ENCODE results near the gene NUMBL.

NUMBL gene

GRCh38 chr19:40721936-40722661 is 31.6 kb upstream of the NUMBL start:
- Histone ChIP-seq H3K4me3 (ENCODE audit: low read length) (no peak overlapping the region), H3K36me3 (ENCODE audit: insufficient read depth, low read length) (peaks cover 20% of the 10 kb centered on the region), H2AFZ (ENCODE audit: low read depth, low read length) (no peak overlapping the region), H3K9me3 (ENCODE audit: low read length) (no peaks in the 10 kb centered on the region), H3K27me3 (ENCODE audit: insufficient read depth, low read length) (no peaks in the 10 kb centered on the region), H3K4me1 (ENCODE audit: insufficient read depth, low read length) (peaks cover 25% of the 10 kb centered on the region)

GRCh38 chr19:40721140-40721486 is 30.7 kb upstream of the NUMBL start:
- peaks cover 27% of the 10 kb centered on the region for H3K4me1 ChIP-seq (ENCODE audit: insufficient read depth, low read length)
- H3K4me3 ChIP-seq (ENCODE audit: low read length), result no peak overlapping the region
- H3K36me3 ChIP-seq (ENCODE audit: insufficient read depth, low read length), result peaks cover 15% of the 10 kb centered on the region

GRCh38 chr19:40719414-40719894 is 29.0 kb upstream of the NUMBL start:
- Histone ChIP-seq H3K4me1 (ENCODE audit: insufficient read depth, low read length) (peaks cover 39% of the 10 kb centered on the region), H3K9me3 (ENCODE audit: low read length) (no peaks in the 10 kb centered on the region), H3K27me3 (ENCODE audit: insufficient read depth, low read length) (no peaks in the 10 kb centered on the region), H2AFZ (ENCODE audit: low read depth, low read length) (no peak overlapping the region), H3K36me3 (ENCODE audit: insufficient read depth, low read length) (peaks cover 5% of the 10 kb centered on the region), H3K4me3 (ENCODE audit: low read length) (peak overlapping the region; percentile 83)

More at GRCh38 chr19:40721140-40721486, 30.7 kb upstream of the NUMBL start:
- Histone ChIP-seq H2AFZ (ENCODE audit: low read depth, low read length) (no peak overlapping the region), H3K27me3 (ENCODE audit: insufficient read depth, low read length) (no peaks in the 10 kb centered on the region), H3K9me3 (ENCODE audit: low read length) (no peaks in the 10 kb centered on the region)

GRCh38 chr19:40718774-40719391 is 28.4 kb upstream of the NUMBL start:
- Histone ChIP-seq H2AFZ (ENCODE audit: low read depth, low read length) (no peak overlapping the region), H3K27me3 (ENCODE audit: insufficient read depth, low read length) (no peaks in the 10 kb centered on the region), H3K4me3 (ENCODE audit: low read length) (peak overlapping the region; percentile 83), H3K4me1 (ENCODE audit: insufficient read depth, low read length) (peaks cover 43% of the 10 kb centered on the region), H3K36me3 (ENCODE audit: insufficient read depth, low read length) (peaks cover 3% of the 10 kb centered on the region), H3K9me3 (ENCODE audit: low read length) (no peaks in the 10 kb centered on the region)

GRCh38 chr19:40717880-40718773 is 27.7 kb upstream of the NUMBL start:
- Histone ChIP-seq H3K36me3 (ENCODE audit: insufficient read depth, low read length) (no peaks in the 10 kb centered on the region), H3K9me3 (ENCODE audit: low read length) (no peaks in the 10 kb centered on the region), H3K27me3 (ENCODE audit: insufficient read depth, low read length) (no peaks in the 10 kb centered on the region), H3K4me3 (ENCODE audit: low read length) (peak overlapping the region; percentile 83), H2AFZ (ENCODE audit: low read depth, low read length) (no peak overlapping the region), H3K4me1 (ENCODE audit: insufficient read depth, low read length) (peaks cover 43% of the 10 kb centered on the region)

GRCh38 chr19:40717325-40717879 is 27.0 kb upstream of the NUMBL start:
- Histone ChIP-seq H3K4me1 (ENCODE audit: insufficient read depth, low read length) (peaks cover 43% of the 10 kb centered on the region), H3K4me3 (ENCODE audit: low read length) (peak overlapping the region; percentile 83), H2AFZ (ENCODE audit: low read depth, low read length) (no peak overlapping the region), H3K36me3 (ENCODE audit: insufficient read depth, low read length) (peaks cover 4% of the 10 kb centered on the region), H3K9me3 (ENCODE audit: low read length) (no peaks in the 10 kb centered on the region), H3K27me3 (ENCODE audit: insufficient read depth, low read length) (no peaks in the 10 kb centered on the region)

GRCh38 chr19:40716482-40717324 is 26.3 kb upstream of the NUMBL start, which contains the start of the genes COQ8B and ITPKC:
Gene COQ8B, minus strand, starts transcription at chr19:40716886. Its CDS starts 2,254 bp downstream, at chr19:40714632.
Gene ITPKC, plus strand, starts transcription at chr19:40717112. Its CDS starts 24 bp downstream, at chr19:40717136.
- Histone ChIP-seq H3K9me3 (ENCODE audit: low read length) (no peaks in the 10 kb centered on the region), H3K4me1 (ENCODE audit: insufficient read depth, low read length) (peaks cover 43% of the 10 kb centered on the region), H3K27me3 (ENCODE audit: insufficient read depth, low read length) (no peaks in the 10 kb centered on the region), H3K36me3 (ENCODE audit: insufficient read depth, low read length) (peaks cover 4% of the 10 kb centered on the region), H3K4me3 (ENCODE audit: low read length) (peak within 1 kb of the TSS; percentile 83), H2AFZ (ENCODE audit: low read depth, low read length) (peak within 1 kb of the TSS; percentile 55)

- Histone ChIP-seq H3K4me1 (ENCODE audit: insufficient read depth, low read length) (peaks cover 43% of the 10 kb centered on the region), H3K36me3 (ENCODE audit: insufficient read depth, low read length) (peaks cover 4% of the 10 kb centered on the region), H3K9me3 (ENCODE audit: low read length) (no peaks in the 10 kb centered on the region), H3K27me3 (ENCODE audit: insufficient read depth, low read length) (no peaks in the 10 kb centered on the region), H3K4me3 (ENCODE audit: low read length) (peak overlapping the region; percentile 83), H2AFZ (ENCODE audit: low read depth, low read length) (peak overlapping the region; percentile 55)
These were observed 25.6 kb upstream of the NUMBL start for GRCh38 chr19:40716031-40716481.

- Histone ChIP-seq H3K9me3 (ENCODE audit: low read length) (no peaks in the 10 kb centered on the region), H3K4me3 (ENCODE audit: low read length) (peak overlapping the region; percentile 83)
These were observed 24.2 kb upstream of the NUMBL start for GRCh38 chr19:40714441-40715299.

GRCh38 chr19:40713939-40714338 is 23.5 kb upstream of the NUMBL start:
- H3K4me1 ChIP-seq (ENCODE audit: insufficient read depth, low read length), result peaks cover 34% of the 10 kb centered on the region
- no peaks in the 10 kb centered on the region for H3K27me3 ChIP-seq (ENCODE audit: insufficient read depth, low read length)
- peaks cover 19% of the 10 kb centered on the region for H3K36me3 ChIP-seq (ENCODE audit: insufficient read depth, low read length)
- H3K9me3 ChIP-seq (ENCODE audit: low read length), result no peaks in the 10 kb centered on the region
- no peak overlapping the region for H3K4me3 ChIP-seq (ENCODE audit: low read length)
- no peak overlapping the region for H2AFZ ChIP-seq (ENCODE audit: low read depth, low read length)

More at GRCh38 chr19:40714441-40715299, 24.2 kb upstream of the NUMBL start:
- Histone ChIP-seq H3K4me1 (ENCODE audit: insufficient read depth, low read length) (peaks cover 41% of the 10 kb centered on the region), H2AFZ (ENCODE audit: low read depth, low read length) (peak overlapping the region; percentile 0), H3K27me3 (ENCODE audit: insufficient read depth, low read length) (no peaks in the 10 kb centered on the region), H3K36me3 (ENCODE audit: insufficient read depth, low read length) (peaks cover 14% of the 10 kb centered on the region)

GRCh38 chr19:40709817-40710216 is 19.4 kb upstream of the NUMBL start:
- H3K36me3 ChIP-seq (ENCODE audit: insufficient read depth, low read length), result peaks cover 44% of the 10 kb centered on the region
- no peaks in the 10 kb centered on the region for H3K9me3 ChIP-seq (ENCODE audit: low read length)
- no peaks in the 10 kb centered on the region for H3K27me3 ChIP-seq (ENCODE audit: insufficient read depth, low read length)
- peaks cover 6% of the 10 kb centered on the region for H3K4me1 ChIP-seq (ENCODE audit: insufficient read depth, low read length)
- no peak overlapping the region for H3K4me3 ChIP-seq (ENCODE audit: low read length)
- H2AFZ ChIP-seq (ENCODE audit: low read depth, low read length), result no peak overlapping the region
